ENCODE results near the gene LMF1. TPM values are rescaled to one million over a fixed set of nuclear protein-coding genes. Genes with fewer than 3 reads are reported as not detected.

The LMF1 gene
- total RNA-seq, 2 donors from 2014 or later, result 17.3 to 22.6 TPM

DNA sequence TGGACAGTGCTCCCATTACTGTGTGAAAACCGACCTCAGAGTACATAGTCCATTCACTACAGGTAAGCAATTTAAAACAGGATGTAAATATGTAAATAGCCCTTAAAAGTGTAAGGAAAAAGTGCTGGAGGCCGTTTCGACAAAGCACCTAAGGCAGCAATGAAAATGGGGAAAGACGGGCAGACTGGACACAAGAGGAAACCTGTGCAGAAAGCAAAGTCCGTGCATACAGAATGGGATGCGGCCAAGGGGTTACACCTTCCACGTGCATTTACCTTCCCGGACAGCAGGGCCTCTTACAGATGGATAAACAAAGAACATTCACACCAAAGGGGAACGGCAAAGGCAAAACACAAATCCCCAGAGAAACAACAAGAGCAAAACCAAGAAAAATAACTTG is 32.0 kb downstream of the LMF1 start:
- intact Hi-C loops (cut with DNase I, micrococcal nuclease), result no loop called here
- DNase-seq (no peak), ATAC-seq (no peak)

GRCh38 chr16:938136-938535 is 32.6 kb downstream of the LMF1 start:
- no peak for ATAC-seq
- intact Hi-C loops (cut with DNase I, micrococcal nuclease), result no loop called here

GRCh38 chr16:937723-938122 is 33.1 kb downstream of the LMF1 start:
- ATAC-seq, result peak; percentile 58
- no peak for DNase-seq
- intact Hi-C loops (cut with DNase I, micrococcal nuclease), result no loop called here

More at GRCh38 chr16:938136-938535, 32.6 kb downstream of the LMF1 start:
- DNase-seq, result no peak

DNA sequence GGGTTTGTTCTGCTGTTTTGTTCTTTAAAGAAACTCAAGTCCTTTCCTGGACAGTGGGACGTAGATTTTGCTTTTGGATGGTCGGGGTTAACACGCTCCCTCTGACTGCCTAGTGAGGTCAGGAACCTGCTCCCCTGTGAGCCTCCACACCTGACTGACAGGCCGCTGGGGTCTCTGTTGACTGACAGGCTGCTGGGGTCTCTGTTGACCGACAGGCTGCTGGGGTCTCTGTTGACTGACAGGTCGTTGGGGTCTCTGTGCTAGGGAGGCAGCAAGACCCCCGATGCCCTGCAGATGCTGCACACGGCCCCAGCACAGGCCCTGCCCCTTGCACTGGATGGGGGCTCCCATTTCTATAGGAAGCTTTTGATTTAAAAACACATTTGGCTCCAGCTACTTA is 33.5 kb downstream of the LMF1 start:
- intact Hi-C loops (cut with DNase I, micrococcal nuclease), result no loop called here
- DNase-seq (no peak), ATAC-seq (no peak)

- no peak for ATAC-seq
- intact Hi-C loops (cut with DNase I, micrococcal nuclease), result no loop called here
- no peak for DNase-seq
These were observed 35.1 kb downstream of the LMF1 start for GRCh38 chr16:935684-936083.

GRCh38 chr16:934178-934577 is 36.6 kb downstream of the LMF1 start:
- no peak for DNase-seq
- intact Hi-C loops (cut with DNase I, micrococcal nuclease), result no loop called here
- no peak for ATAC-seq

GRCh38 chr16:933581-933980 is 37.2 kb downstream of the LMF1 start:
- intact Hi-C loops (cut with DNase I, micrococcal nuclease), result no loop called here
- DNase-seq (no peak), ATAC-seq (no peak)

GRCh38 chr16:932831-933330 is 37.9 kb downstream of the LMF1 start:
- intact Hi-C loops (cut with DNase I, micrococcal nuclease), result no loop called here
- ATAC-seq, result no peak
- DNase-seq, result no peak

DNA sequence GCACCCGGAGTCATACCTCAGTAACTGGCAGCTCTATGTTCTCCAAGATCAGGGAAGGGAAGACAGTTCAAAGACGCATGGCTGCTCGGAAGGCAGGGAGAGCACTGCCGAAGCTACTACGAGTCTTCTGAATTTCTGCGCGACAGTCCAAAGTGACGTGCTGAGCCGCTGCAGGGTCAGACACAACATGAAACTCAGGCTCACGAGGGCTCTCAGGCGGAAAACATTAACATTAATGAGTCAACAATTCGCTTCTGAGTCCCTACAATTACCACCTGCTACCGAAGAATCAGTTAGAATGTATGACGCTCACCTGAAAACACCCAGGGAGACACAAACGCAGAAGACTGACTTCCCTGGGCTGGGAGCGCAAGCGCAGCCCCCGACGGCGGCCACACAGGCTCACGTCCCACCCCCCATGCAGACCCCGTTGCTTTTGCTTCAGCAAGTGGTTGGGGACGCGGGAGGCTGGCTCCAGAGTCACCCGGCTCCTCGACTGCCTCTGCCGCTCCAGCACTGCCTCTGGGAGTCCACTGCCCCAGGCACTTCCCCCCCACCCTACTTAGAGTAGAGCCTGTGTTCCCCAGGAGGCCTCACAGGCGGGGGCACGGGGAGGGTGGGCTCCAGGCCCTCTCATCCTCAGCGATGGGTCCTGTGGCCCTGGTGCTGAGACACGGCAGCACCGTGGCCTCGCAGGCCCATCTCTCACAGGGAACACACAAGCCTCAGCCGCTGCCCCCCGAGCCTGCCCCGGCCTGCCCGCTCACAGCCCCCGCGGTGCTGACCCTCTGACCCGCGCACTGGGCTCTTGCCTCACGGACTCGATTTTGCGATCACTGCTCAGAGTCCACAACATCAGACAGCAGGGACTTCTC is 38.9 kb downstream of the LMF1 start:
- no peak for ATAC-seq

GRCh38 chr16:931171-931570 is 39.6 kb downstream of the LMF1 start:
- ATAC-seq (no peak), DNase-seq (no peak)
- intact Hi-C loops (cut with DNase I, micrococcal nuclease), result no loop called here

More for the DNA sequence above, 38.9 kb downstream of the LMF1 start:
- intact Hi-C loops (cut with DNase I, micrococcal nuclease), result no loop called here
- no peak for DNase-seq

- DNase-seq (no peak), ATAC-seq (no peak)
- intact Hi-C loops (cut with DNase I, micrococcal nuclease), result no loop called here
These were observed 40.3 kb downstream of the LMF1 start for GRCh38 chr16:930511-930910.

- DNase-seq (no peak), ATAC-seq (no peak)
- intact Hi-C loops (cut with DNase I, micrococcal nuclease), result no loop called here
These were observed 40.7 kb downstream of the LMF1 start for GRCh38 chr16:930076-930475.

- DNase-seq (no peak), ATAC-seq (no peak)
- intact Hi-C loops (cut with DNase I, micrococcal nuclease), result no loop called here
These were observed 41.3 kb downstream of the LMF1 start for GRCh38 chr16:929227-930073.

- intact Hi-C loops (cut with DNase I, micrococcal nuclease), result no loop called here
These were observed 42.3 kb downstream of the LMF1 start for GRCh38 chr16:928526-928925.

DNA sequence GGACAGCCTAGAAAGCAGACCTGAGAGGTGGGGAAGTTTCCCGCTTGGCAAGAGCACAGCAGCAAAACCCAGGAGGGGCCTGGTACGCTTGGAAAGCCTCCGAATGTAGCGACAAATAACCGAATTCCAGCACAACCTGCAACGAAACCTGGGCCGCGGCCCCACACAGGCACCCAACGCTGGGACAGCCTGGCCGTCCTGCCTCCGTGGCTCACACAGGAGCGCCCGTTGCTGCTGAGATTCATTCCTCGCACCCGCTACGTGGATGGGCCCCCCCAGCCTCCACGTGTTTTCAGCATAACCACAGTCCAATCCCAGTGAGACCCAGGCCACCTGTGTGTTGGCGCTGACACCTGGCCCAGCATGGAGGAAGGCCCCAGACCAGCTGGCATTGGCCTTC is 42.9 kb downstream of the LMF1 start:
- no peak for DNase-seq
- intact Hi-C loops (cut with DNase I, micrococcal nuclease), result no loop called here
- no peak for ATAC-seq

More at GRCh38 chr16:928526-928925, 42.3 kb downstream of the LMF1 start:
- no peak for DNase-seq
- ATAC-seq, result no peak

DNA sequence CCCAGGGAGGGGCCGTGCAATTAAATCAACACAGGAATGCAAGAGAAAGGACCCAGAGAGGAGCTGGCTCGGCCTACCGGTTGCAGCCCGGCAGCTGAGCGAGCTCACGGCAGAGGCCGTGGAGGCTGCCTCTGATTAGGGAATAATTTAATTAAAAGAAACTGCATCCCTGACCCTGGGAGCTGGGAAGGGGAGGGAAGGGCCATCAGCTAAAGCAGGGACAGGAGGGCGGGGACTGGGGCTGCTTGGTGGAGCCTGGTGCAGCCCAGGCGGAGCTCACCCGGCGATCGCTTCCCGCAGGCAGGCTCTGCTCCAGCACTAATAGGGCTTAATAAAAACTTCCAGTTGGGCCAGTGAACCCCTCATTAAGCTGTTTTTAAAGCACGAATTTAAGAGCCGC is 43.4 kb downstream of the LMF1 start:
- ATAC-seq, result no peak
- intact Hi-C loops (cut with DNase I, micrococcal nuclease), result no loop called here
- no peak for DNase-seq

GRCh38 chr16:926715-927114 is 44.1 kb downstream of the LMF1 start:
- intact Hi-C loops (cut with DNase I, micrococcal nuclease), result no loop called here
- DNase-seq, result no peak
- no peak for ATAC-seq

DNA sequence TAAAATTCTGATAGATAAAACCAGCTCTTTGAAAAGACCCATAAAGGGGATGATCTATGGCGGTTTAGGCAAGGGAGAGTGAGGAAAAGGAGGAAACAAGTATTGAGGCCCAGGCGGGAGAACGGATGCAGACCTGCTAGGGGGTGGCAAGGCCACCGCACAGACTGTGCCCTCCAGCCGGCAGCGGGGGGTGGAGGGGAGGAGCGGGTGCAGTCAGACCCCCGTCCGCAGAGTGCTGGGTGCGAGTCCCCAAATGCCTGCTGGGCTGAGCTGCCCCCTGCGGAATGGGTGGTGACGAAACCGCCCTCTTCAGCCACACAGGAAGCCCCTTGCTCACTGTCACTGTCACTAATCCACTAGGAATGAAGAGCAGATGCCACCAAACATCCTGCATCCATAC is 46.0 kb downstream of the LMF1 start:
- no peak for DNase-seq
- intact Hi-C loops (cut with DNase I, micrococcal nuclease), result no loop called here
- no peak for ATAC-seq

DNA sequence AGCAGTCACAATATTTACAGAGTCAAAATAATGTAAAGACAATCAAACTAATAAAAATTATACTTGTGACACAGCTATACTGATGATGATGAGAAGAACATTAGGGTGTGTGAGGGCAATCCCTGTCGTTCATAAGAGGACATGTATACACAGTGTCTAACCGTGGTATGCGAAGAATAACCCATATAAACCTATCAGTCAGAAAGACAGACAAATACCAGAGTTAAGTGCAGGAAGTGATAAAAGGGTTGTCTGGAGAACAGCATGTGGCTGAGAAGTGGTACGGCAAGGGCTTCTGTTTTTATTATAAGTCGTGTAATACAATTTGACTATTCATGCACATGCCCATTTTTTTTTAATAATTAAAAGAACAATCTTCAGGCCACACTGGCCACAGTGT is 46.7 kb downstream of the LMF1 start:
- ATAC-seq (no peak), DNase-seq (no peak)
- intact Hi-C loops (cut with DNase I, micrococcal nuclease), result no loop called here

- intact Hi-C loops (cut with DNase I, micrococcal nuclease), result no loop called here
- ATAC-seq (no peak), DNase-seq (no peak)
These were observed 47.6 kb downstream of the LMF1 start for GRCh38 chr16:923184-923583.
